GM08714 (cell line): Measurements from ENCODE around the gene KLRC2.
"Not testable (repeated sequence)": the region's sequence is repeated elsewhere in the genome, so short reads cannot be mapped to it uniquely, and the experiment has no call there.

ENCODE experiments used
- H3K4me3 ChIP-seq: fragments of 200-500 bp; sonication (Bioruptor generic); 2 replicates; pipeline ENCODE4 v1.5.1; 2014; ENCODE audit warnings: mild to moderate bottlenecking, low read length, inconsistent platforms
- ZNF274 ChIP-seq: IDR thresholded peaks from 2 replicates; pipeline ENCODE4 v1.6.1; 2012; ENCODE audit warnings: mild to moderate bottlenecking, low read depth, low read length

Gene KLRC2

DNA sequence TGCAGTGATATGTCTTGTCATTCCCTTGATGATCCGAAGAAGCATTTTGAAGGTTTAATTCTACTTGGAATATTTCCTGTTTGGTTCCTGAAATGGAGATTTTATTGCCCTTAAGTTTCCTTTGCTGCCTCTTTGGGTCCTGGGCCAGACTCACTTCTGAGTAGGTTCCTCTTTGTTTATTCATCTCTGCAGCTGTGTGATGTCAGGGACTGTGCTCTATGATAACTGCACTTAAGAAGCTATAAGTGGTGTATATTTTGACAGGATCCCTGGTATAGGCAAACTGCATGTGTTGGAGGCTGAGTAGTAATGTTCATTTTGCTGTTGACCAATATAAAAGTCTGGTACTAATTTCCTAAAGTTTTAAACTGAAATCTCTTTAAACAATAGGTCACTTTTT, 26.4 kb downstream of the KLRC2 start, which contains the start of gene KLRC4:
Gene KLRC4 (minus strand): TSS at position 366 of the 400 bp plus-strand sequence. CDS start 182 bp downstream, at position 184.
- TF ChIP-seq ZNF274: no peak
- H3K4me3 ChIP-seq: no peak within 1 kb of the TSS

- TF ChIP-seq ZNF274: no peak
- no peak overlapping the region for H3K4me3 ChIP-seq
Observed at GRCh38 chr12:10408842-10409241, 27.0 kb downstream of the KLRC2 start.

GRCh38 chr12:10406725-10407124, 29.1 kb downstream of the KLRC2 start:
- no peak overlapping the region for H3K4me3 ChIP-seq
- no peak for TF ChIP-seq ZNF274

- H3K4me3 ChIP-seq: no peak overlapping the region
- no peak for TF ChIP-seq ZNF274
Observed at GRCh38 chr12:10405294-10405693, 30.5 kb downstream of the KLRC2 start.

DNA sequence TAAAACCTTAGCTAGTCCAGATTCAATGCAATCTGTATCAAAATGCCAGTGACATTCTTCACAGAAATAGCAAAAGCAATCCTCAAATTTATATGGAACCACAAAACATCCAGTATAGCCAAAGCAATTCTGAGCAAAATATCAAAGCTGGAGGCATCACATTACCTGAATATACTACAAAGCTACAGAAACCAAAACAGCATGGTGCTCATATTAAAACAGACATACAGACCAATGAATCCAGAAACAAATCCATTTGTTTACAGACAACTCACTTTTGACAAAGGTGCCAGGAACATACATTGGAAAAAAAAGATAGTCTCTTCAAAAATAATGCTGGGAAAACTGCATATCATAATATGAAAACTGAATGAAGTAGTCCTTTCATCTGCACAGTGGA, 31.0 kb downstream of the KLRC2 start:
- H3K4me3 ChIP-seq: no peak overlapping the region
- no peak for TF ChIP-seq ZNF274

DNA sequence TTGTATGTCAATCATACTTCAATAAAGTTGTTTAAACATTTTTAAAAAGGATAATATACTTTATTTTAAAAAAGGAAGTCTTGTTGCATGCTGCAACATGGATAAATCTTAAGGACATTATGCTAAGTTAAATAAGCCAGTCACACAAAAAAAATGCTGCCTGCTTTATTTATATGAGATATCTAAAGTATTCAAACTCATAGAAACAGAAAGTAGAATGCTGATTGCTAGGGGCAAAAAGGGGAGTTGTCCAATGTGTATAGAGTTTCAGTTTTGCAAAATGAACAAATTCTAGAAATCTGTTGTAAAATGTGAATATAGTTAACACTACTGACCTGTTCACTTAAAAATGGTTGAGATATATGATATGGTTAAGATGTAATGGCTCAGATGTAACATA, 35.0 kb downstream of the KLRC2 start:
- H3K4me3 ChIP-seq: no peak overlapping the region
- no peak for TF ChIP-seq ZNF274

- no peak overlapping the region for H3K4me3 ChIP-seq
- no peak for TF ChIP-seq ZNF274
Observed at GRCh38 chr12:10398168-10398567, 37.6 kb downstream of the KLRC2 start.

- no peak overlapping the region for H3K4me3 ChIP-seq
- no peak for TF ChIP-seq ZNF274
Observed at GRCh38 chr12:10397296-10397695, 38.5 kb downstream of the KLRC2 start.

DNA sequence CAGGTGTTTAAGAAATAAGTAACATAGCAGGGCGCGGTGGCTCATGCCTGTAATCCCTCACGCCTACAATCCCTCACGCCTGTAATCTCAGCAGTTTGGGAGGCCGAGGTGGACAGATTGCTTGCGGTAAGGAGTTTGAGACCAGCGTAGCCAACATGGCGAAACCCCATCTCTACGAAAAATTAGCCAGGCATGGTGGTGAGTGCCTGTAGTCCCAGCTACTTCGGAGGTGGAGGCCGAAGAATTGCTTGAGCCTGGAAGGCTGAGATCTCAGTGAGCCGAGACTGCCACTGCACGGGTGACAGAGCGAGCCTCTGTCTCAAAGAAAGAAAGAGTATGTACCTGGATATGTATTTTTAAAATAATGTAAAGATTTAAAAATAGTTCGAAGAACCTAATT, 39.6 kb downstream of the KLRC2 start:
- H3K4me3 ChIP-seq: not testable (repeated sequence)

DNA sequence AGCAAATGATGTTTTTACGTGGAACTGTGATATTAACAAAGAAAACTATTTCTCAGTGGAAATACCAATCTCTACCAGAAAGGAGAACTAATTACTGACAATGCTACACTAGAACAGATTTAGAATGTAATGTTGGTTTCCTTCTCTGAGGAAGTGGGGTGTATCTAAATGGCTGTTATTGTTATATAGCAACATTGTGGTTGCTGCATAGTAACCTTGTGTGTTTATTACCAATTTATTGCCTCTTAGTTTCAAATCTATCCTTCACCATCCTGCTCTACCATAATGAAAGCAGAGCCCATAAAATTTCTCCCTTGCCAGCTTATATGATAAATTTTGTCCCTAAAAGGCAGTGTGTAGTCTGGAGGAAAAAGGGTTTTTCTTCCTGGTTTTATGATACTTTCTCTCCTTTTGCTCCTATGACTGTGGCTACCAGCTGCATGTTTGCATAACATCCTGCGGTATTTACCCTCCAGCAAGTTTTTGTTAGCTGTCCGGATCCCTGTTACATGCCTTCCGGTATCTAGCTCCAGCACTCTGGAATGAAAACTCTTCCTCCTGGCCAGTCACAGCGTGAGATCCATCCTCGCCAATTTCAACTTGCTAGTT, 40.3 kb downstream of the KLRC2 start:
- H3K4me3 ChIP-seq: peak overlapping the region; percentile 49; the same call in 1 of the 2 replicates
- no peak for TF ChIP-seq ZNF274

- H3K4me3 ChIP-seq: not testable (repeated sequence)
Observed at GRCh38 chr12:10394531-10395152, 41.2 kb downstream of the KLRC2 start.

DNA sequence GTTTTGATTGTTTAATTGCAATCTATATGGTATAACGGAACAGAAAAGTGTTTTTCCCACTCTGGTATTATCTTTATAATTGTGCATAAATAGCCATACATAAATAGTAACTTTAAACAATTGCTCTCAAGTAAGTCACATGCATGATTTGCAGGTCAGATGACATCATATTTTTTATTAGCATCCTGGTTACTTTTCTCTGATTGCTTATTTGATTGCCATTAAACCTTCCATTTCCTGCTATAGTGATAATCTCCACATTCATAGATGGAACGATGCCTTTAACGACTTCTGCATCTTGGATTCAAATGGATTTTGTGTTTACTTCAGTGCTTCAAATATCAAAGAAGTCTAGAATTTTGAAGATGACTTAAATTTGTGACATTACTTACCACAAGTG, 42.5 kb downstream of the KLRC2 start:
- no peak overlapping the region for H3K4me3 ChIP-seq
- TF ChIP-seq ZNF274: no peak

GRCh38 chr12:10392394-10392930, 43.3 kb downstream of the KLRC2 start:
- no peak for TF ChIP-seq ZNF274

GRCh38 chr12:10390991-10391390, 44.8 kb downstream of the KLRC2 start:
- not testable (repeated sequence) for H3K4me3 ChIP-seq

More at GRCh38 chr12:10392394-10392930, 43.3 kb downstream of the KLRC2 start:
- no peak overlapping the region for H3K4me3 ChIP-seq

- no peak for TF ChIP-seq ZNF274
- no peak within 1 kb of the TSS for H3K4me3 ChIP-seq
Observed at GRCh38 chr12:10389904-10390303, 45.9 kb downstream of the KLRC2 start, which contains the start of gene KLRK1. Gene KLRK1, minus strand, starts transcription at chr12:10390041. Its CDS starts 1,231 bp downstream, at chr12:10388810.
